ENCODE data around the gene ZNF555. TPM values are rescaled to one million over a fixed set of nuclear protein-coding genes. Genes with fewer than 3 reads are reported as not detected.

The ZNF555 gene
- total RNA-seq, 3 donors from 2014 or later, result 4.6 to 10.7 (median 7.5) TPM

- DNase-seq (ENCODE audit: low spot score in 2 of 2), result no peak
- Histone ChIP-seq H3K9me3 (peaks cover 79 to 93% of the 10 kb centered on the region in 2 donors), H3K36me3 (peaks cover 25% of the 10 kb centered on the region), H3K27me3 (no peaks in the 10 kb centered on the region), H3K4me3 (peak overlapping the region in 1 of 3 donors; percentile 4), H3K27ac (no peak overlapping the region), H3K4me1 (no peaks in the 10 kb centered on the region)
- intact Hi-C loops (cut with DNase I; ENCODE audit: low total_unique reads), result no loop called here
- TF ChIP-seq CTCF (IDR thresholded peaks at IDR 0.05) (no peak), POLR2AphosphoS5 (IDR thresholded peaks at IDR 0.05) (no peak), POLR2A (IDR thresholded peaks at IDR 0.05) (no peak)
Measured at GRCh38 chr19:2852598-2852997, 11.3 kb downstream of the ZNF555 start.

- Histone ChIP-seq H3K4me1 (no peaks in the 10 kb centered on the region), H3K27me3 (no peaks in the 10 kb centered on the region), H3K27ac (no peak overlapping the region), H3K9me3 (peaks cover 80 to 94% of the 10 kb centered on the region in 2 donors), H3K4me3 (peak overlapping the region in 1 of 3 donors; percentile 10), H3K36me3 (peaks cover 25% of the 10 kb centered on the region)
- TF ChIP-seq POLR2AphosphoS5 (IDR thresholded peaks at IDR 0.05), result no peak
- no peak for DNase-seq (ENCODE audit: low spot score in 2 of 2)
- intact Hi-C loops (cut with DNase I; ENCODE audit: low total_unique reads), result no loop called here
Measured at GRCh38 chr19:2853015-2853606, 11.8 kb downstream of the ZNF555 start.

GRCh38 chr19:2854849-2855248, 13.6 kb downstream of the ZNF555 start:
- Histone ChIP-seq H3K27ac (no peak overlapping the region), H3K4me1 (no peaks in the 10 kb centered on the region), H3K36me3 (peaks cover 25% of the 10 kb centered on the region), H3K9me3 (peaks cover 81 to 90% of the 10 kb centered on the region in 2 donors), H3K27me3 (no peaks in the 10 kb centered on the region), H3K4me3 (no peak overlapping the region)
- no peak for TF ChIP-seq POLR2AphosphoS5 (IDR thresholded peaks at IDR 0.05)
- no peak for TF ChIP-seq CTCF (IDR thresholded peaks at IDR 0.05)
- no peak for TF ChIP-seq POLR2A (IDR thresholded peaks at IDR 0.05)
- no peak for DNase-seq (ENCODE audit: low spot score in 2 of 2)
- intact Hi-C loops (cut with DNase I; ENCODE audit: low total_unique reads), result no loop called here

GRCh38 chr19:2856457-2857050, 15.3 kb downstream of the ZNF555 start:
- peaks cover 21% of the 10 kb centered on the region for H3K36me3 ChIP-seq
- TF ChIP-seq CTCF (IDR thresholded peaks at IDR 0.05) (no peak), POLR2AphosphoS5 (IDR thresholded peaks at IDR 0.05) (no peak), POLR2A (IDR thresholded peaks at IDR 0.05) (no peak)
- no peak overlapping the region for H3K27ac ChIP-seq
- H3K9me3 ChIP-seq, result peaks cover 72 to 73% of the 10 kb centered on the region in 2 donors
- no peaks in the 10 kb centered on the region for H3K27me3 ChIP-seq
- no peak overlapping the region for H3K4me3 ChIP-seq
- no peak for DNase-seq (ENCODE audit: low spot score in 2 of 2)
- intact Hi-C loops (cut with DNase I; ENCODE audit: low total_unique reads), result no loop called here
- H3K4me1 ChIP-seq, result no peaks in the 10 kb centered on the region

GRCh38 chr19:2858864-2859263, 17.6 kb downstream of the ZNF555 start:
- Histone ChIP-seq H3K9me3 (peaks cover 50 to 53% of the 10 kb centered on the region in 2 donors), H3K27ac (no peak overlapping the region), H3K27me3 (no peaks in the 10 kb centered on the region), H3K4me1 (no peaks in the 10 kb centered on the region), H3K4me3 (no peak overlapping the region), H3K36me3 (no peaks in the 10 kb centered on the region)
- TF ChIP-seq CTCF (IDR thresholded peaks at IDR 0.05) (no peak), POLR2AphosphoS5 (IDR thresholded peaks at IDR 0.05) (no peak), POLR2A (IDR thresholded peaks at IDR 0.05) (no peak)
- no peak for DNase-seq (ENCODE audit: low spot score in 2 of 2)
- intact Hi-C loops (cut with DNase I; ENCODE audit: low total_unique reads), result no loop called here
